Measurements from ENCODE around the gene HDAC3.

The HDAC3 gene

DNA sequence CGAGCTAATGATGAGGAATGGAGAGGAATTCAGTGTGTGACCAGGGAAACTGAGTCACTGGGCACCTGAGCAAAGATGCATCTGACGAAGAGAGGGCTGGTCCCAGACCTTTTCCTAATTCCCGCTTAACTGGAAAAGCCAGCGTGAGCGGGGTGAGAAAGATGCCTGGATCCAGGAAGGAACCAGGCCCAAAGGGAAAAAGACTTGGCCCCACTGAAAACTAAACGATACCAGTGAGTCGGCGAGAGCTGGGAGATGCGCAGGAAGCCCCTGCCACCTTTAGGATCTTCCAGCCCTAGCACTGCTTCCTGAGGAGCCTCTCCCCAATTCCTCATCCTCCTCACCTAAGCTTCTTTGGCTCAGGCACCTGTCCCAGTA lies 15.1 kb upstream of the HDAC3 start:
- peaks cover 2% of the 10 kb centered on the region for H3K36me3 ChIP-seq (ENCODE audit: insufficient read depth, low read length)
- H3K4me3 ChIP-seq (ENCODE audit: low read length): peak overlapping the region; percentile 61
- H3K9me3 ChIP-seq (ENCODE audit: low read length): no peaks in the 10 kb centered on the region
- no peaks in the 10 kb centered on the region for H3K27me3 ChIP-seq (ENCODE audit: insufficient read depth, low read length)
- H3K4me1 ChIP-seq (ENCODE audit: insufficient read depth, low read length): no peaks in the 10 kb centered on the region
- H2AFZ ChIP-seq (ENCODE audit: low read depth, low read length): peak overlapping the region; percentile 65

DNA sequence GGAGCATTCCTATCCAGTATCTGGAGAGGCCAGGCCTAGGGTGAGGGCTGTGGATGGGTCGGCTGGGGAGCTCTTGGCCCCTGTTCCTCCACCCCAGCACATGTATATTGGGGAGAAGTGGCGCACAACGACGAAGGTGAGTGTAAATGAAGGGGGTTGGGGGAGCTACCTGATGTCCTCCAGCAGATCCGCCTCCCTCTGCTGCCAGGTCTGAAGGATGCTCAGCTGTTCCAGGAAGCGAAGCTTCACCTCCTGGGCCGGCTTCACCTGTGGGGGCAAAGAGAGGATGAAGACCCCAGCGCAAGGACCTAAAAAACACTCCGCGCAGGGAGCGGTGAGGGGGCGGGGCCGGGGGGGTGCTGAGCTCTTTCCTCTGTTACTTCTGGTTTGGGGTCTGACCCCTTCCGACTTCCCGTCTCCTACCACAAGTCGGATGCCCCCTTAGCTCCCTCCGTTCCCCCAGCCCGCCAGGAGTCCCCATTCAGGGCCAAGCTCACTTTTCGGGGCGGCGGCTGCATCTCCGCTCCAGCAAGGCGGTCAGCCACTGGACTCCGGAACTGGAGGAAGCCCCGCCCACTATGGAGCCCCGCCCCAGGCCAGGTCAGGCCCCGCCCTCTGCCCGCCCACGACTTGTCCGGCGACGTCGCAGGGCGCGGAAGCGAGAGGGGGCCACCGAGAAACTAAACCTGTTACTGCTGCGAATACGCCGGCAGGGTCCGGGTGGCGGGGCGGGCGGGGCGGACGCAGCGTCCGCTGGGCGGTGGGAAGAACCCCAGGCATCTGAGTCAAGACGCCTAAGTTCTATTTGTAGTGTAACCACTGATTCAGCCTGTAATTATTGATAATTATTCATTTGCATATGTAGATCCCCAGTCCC lies 14.4 kb upstream of the HDAC3 start, which contains the start of gene FCHSD1:
FCHSD1 (minus strand) TSS at position 568 of the 877 bp plus-strand sequence; CDS start at position 518, 50 bp downstream.
- H3K9me3 ChIP-seq (ENCODE audit: low read length): no peaks in the 10 kb centered on the region
- peak within 1 kb of the TSS; percentile 61 for H3K4me3 ChIP-seq (ENCODE audit: low read length)
- H3K4me1 ChIP-seq (ENCODE audit: insufficient read depth, low read length): no peaks in the 10 kb centered on the region
- H2AFZ ChIP-seq (ENCODE audit: low read depth, low read length): peak within 1 kb of the TSS; percentile 65
- H3K36me3 ChIP-seq (ENCODE audit: insufficient read depth, low read length): peaks cover 2% of the 10 kb centered on the region
- no peaks in the 10 kb centered on the region for H3K27me3 ChIP-seq (ENCODE audit: insufficient read depth, low read length)

DNA sequence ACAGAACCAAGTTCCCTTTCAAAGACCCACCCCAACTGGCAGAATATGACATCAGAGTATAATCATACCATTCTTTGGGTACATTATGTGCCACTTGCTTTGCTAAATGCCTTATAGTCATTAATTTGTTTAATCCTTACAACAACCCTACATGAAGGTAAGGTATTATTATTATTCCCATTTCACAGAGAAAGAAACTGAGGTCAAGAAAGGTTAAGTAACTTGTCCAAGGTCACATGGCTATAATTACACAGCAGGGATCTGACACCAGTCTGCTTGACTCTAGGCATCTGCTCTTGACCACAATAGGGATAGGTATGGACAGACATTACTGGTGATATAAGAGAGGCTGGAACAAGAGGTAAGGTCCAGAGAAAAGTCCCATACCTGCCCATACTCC lies 13.3 kb upstream of the HDAC3 start:
- H3K4me3 ChIP-seq (ENCODE audit: low read length): no peak overlapping the region
- H3K36me3 ChIP-seq (ENCODE audit: insufficient read depth, low read length): peaks cover 2% of the 10 kb centered on the region
- no peaks in the 10 kb centered on the region for H3K27me3 ChIP-seq (ENCODE audit: insufficient read depth, low read length)
- no peaks in the 10 kb centered on the region for H3K4me1 ChIP-seq (ENCODE audit: insufficient read depth, low read length)
- H3K9me3 ChIP-seq (ENCODE audit: low read length): no peaks in the 10 kb centered on the region
- H2AFZ ChIP-seq (ENCODE audit: low read depth, low read length): no peak overlapping the region

DNA sequence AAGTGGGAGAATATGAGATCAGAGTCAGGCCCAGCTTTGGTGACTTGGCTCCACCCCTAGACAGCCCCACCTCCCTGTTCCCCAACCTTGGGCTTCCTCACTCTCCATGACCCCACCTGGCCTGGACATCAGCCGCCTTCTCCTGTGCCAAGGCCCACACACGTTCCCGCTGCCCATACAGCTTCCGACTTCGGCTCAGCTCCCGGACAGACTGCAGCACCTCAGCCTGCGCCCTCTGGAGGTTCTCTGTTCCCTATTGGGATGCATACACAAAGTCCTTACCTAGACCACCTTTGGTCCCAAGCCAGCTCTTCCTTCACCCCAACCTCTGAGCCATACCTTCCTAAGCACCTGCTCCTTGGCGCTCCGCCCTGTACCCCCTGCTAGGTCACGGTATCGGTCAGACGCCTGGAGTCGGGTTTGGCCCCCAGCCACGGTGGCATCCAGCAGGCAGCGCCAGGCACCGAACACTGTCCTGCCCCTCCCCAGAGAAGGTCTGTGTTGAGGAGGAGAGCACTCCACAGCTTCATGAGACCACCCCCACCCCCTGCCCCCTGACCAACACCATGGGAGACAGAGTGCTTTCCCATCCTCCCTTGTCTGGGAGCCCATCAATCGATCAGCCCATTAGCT lies 12.5 kb upstream of the HDAC3 start:
- H3K9me3 ChIP-seq (ENCODE audit: low read length): no peaks in the 10 kb centered on the region
- H3K4me1 ChIP-seq (ENCODE audit: insufficient read depth, low read length): no peaks in the 10 kb centered on the region
- H3K27me3 ChIP-seq (ENCODE audit: insufficient read depth, low read length): no peaks in the 10 kb centered on the region
- peaks cover 2% of the 10 kb centered on the region for H3K36me3 ChIP-seq (ENCODE audit: insufficient read depth, low read length)
- no peak overlapping the region for H2AFZ ChIP-seq (ENCODE audit: low read depth, low read length)
- no peak overlapping the region for H3K4me3 ChIP-seq (ENCODE audit: low read length)

DNA sequence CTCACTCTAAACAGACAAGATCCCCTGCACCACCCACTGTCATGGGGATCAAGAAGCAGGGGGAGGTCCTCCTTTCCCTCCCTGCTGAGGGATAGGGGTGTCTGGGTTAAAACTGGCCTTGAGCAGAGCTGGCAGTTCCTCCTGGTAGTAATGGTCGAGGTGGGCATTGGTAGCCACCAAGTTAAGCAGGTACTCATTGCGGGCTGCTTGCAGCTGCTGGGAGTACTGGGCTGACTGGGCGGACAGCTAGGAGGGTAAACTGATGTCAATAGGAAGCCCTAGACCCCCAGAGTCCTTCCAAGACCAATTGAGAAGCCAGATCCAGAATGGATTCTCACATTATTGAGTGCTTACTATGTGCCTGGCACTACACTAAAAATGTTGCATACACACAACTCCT lies 11.2 kb upstream of the HDAC3 start:
- Histone ChIP-seq H3K27me3 (ENCODE audit: insufficient read depth, low read length) (no peaks in the 10 kb centered on the region), H3K9me3 (ENCODE audit: low read length) (no peaks in the 10 kb centered on the region), H3K36me3 (ENCODE audit: insufficient read depth, low read length) (peaks cover 2% of the 10 kb centered on the region), H3K4me1 (ENCODE audit: insufficient read depth, low read length) (no peaks in the 10 kb centered on the region), H3K4me3 (ENCODE audit: low read length) (no peak overlapping the region), H2AFZ (ENCODE audit: low read depth, low read length) (no peak overlapping the region)

DNA sequence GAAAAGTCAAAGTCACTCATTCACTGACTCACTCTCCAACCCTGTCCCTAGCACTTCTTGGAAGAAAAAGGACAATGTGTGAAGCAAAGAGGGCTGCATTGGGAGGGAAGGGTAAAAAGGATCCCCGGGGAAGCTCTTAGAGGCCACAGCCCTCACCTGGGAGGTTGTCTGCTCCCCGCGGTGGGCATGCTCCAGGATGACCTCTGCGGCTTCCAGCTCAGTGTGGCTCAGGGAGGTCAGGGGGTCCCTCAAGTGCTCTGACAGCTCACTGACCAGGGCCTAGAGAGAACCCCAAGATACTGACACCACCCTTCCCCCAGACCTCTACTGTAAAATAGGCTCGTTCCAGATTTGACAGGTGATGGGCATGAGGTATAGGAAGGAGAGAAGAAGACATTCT lies 10.6 kb upstream of the HDAC3 start:
- peaks cover 2% of the 10 kb centered on the region for H3K36me3 ChIP-seq (ENCODE audit: insufficient read depth, low read length)
- no peak overlapping the region for H3K4me3 ChIP-seq (ENCODE audit: low read length)
- no peaks in the 10 kb centered on the region for H3K9me3 ChIP-seq (ENCODE audit: low read length)
- H3K27me3 ChIP-seq (ENCODE audit: insufficient read depth, low read length): no peaks in the 10 kb centered on the region
- no peaks in the 10 kb centered on the region for H3K4me1 ChIP-seq (ENCODE audit: insufficient read depth, low read length)
- H2AFZ ChIP-seq (ENCODE audit: low read depth, low read length): no peak overlapping the region

DNA sequence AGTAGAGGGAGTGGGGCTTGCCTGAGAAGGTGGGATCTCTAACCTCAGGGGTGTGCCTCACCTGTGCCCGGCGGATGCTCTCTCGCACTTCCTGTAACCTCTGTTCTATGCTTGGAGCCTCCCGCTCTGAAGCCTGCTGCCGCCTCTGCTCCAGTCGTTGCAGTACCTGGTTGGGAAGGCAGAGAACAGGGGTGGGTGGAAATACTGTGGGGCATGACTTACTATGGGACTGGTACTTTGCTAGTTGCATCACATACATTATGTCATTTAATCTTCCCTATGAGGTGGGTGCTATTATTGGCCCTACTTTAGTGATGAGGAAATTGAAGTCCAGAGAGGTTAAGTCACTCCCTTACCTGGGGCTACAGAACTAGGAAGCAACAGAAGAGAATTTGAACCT lies 9.4 kb upstream of the HDAC3 start:
- Histone ChIP-seq H3K36me3 (ENCODE audit: insufficient read depth, low read length) (peaks cover 4% of the 10 kb centered on the region), H3K4me3 (ENCODE audit: low read length) (no peak overlapping the region), H3K27me3 (ENCODE audit: insufficient read depth, low read length) (no peaks in the 10 kb centered on the region), H2AFZ (ENCODE audit: low read depth, low read length) (no peak overlapping the region), H3K4me1 (ENCODE audit: insufficient read depth, low read length) (no peaks in the 10 kb centered on the region), H3K9me3 (ENCODE audit: low read length) (no peaks in the 10 kb centered on the region)

DNA sequence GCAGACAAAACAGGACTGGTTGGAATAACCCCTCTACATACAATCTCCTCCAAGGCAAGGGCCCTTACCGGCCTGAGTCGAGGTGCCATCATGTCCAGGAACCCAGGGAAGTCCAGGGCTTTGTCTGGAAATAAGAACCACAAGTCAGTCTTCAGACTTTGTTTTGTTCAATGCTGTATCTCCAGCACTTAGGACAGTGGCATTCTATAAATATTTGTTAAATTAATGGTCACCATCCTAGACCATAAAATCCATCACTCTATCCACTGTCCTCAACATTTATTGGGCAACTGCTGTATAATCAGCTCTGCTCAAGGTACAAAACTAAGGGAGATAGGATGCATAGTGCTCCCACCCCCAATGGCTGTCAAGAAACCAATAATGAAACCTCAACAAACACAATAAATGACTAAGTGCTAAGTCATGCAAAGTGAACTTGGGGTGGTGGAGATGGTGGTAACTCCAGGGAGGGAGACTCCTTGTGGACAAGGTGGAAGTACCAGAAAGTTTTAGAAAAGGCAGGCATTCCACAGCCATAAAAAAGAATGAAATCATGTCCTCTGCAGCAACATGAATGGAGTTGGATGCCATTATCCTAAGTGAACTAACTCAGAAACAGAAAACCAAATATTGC lies 5.1 kb upstream of the HDAC3 start:
- H3K4me3 ChIP-seq (ENCODE audit: low read length): no peak overlapping the region
- no peaks in the 10 kb centered on the region for H3K27me3 ChIP-seq (ENCODE audit: insufficient read depth, low read length)
- H3K9me3 ChIP-seq (ENCODE audit: low read length): no peaks in the 10 kb centered on the region
- H2AFZ ChIP-seq (ENCODE audit: low read depth, low read length): no peak overlapping the region
- H3K4me1 ChIP-seq (ENCODE audit: insufficient read depth, low read length): peaks cover 6% of the 10 kb centered on the region
- peaks cover 2% of the 10 kb centered on the region for H3K36me3 ChIP-seq (ENCODE audit: insufficient read depth, low read length)

DNA sequence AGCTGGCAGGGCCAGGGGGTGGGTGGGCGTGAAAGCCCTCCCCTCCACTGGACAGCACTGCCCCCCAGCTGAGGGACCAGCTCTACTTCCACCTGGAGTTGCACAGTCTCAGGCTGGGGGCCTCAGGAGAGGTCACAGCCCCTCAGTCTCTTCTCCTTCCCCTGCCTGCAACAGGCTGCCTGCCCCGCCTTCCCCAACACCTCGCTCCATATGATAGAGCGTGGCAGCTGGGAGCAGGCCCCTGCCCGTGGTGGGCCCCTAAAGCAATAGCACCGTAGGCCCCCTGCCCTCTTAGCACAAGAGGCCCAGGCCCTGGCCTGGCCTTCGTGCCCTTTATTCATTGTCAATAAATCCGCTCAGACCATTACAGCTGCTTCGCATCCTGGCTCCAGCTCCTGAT lies 4.0 kb upstream of the HDAC3 start:
- Histone ChIP-seq H2AFZ (ENCODE audit: low read depth, low read length) (no peak overlapping the region), H3K9me3 (ENCODE audit: low read length) (no peaks in the 10 kb centered on the region), H3K4me1 (ENCODE audit: insufficient read depth, low read length) (peaks cover 11% of the 10 kb centered on the region), H3K36me3 (ENCODE audit: insufficient read depth, low read length) (peaks cover 2% of the 10 kb centered on the region), H3K27me3 (ENCODE audit: insufficient read depth, low read length) (no peaks in the 10 kb centered on the region), H3K4me3 (ENCODE audit: low read length) (no peak overlapping the region)

DNA sequence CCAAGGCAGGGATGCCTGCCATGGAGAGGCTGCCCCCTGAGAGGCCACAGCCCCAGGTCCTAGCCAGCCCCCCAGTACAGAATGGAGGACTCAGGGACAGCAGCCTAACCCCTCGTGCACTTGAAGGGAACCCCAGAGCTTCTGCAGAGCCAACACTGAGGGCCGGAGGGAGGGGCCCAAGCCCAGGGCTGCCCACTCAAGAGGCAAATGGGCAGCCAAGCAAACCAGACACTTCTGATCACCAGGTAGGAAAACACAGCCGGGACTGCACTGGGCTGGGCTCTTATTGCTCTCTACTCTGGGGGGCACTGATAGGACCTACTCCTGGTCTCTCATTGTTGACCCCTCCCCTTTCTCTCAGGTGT lies 3.4 kb upstream of the HDAC3 start:
- peaks cover 2% of the 10 kb centered on the region for H3K36me3 ChIP-seq (ENCODE audit: insufficient read depth, low read length)
- no peak overlapping the region for H3K4me3 ChIP-seq (ENCODE audit: low read length)
- peaks cover 18% of the 10 kb centered on the region for H3K4me1 ChIP-seq (ENCODE audit: insufficient read depth, low read length)
- no peak overlapping the region for H2AFZ ChIP-seq (ENCODE audit: low read depth, low read length)
- no peaks in the 10 kb centered on the region for H3K27me3 ChIP-seq (ENCODE audit: insufficient read depth, low read length)
- no peaks in the 10 kb centered on the region for H3K9me3 ChIP-seq (ENCODE audit: low read length)

DNA sequence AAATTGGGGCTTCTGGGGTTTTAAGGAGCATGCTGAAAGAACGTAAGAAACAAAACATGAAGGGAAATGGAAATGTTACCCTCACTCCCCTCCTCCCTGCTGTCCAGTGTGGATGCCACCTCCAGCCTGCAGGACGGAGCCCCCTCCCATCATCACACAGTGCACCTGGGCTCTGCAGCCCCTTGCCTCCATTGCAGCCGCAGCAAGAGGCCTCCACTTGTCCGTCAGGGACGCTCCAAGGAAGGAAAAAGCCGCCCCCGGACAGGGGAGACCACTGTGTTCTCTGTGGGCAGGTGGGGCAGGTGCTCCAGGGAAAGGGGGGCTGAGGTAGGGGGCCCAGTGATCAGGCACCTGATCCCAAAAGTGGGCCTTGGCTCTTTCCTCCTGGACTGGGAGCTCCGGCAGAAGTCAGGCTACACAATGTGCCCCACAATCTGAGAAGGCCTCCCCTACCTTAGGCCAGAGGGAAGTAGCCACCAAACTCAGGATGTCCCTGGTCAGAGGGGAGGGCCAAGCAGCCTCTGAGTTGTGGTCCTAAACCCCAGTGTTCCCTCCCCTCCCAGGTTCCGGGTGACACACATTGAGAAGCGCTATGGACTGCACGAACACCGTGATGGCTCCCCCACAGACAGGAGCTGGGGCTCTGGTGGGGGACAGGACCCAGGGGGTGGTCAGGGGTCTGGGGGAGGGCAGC lies 2.9 kb upstream of the HDAC3 start:
- Histone ChIP-seq H2AFZ (ENCODE audit: low read depth, low read length) (no peak overlapping the region), H3K27me3 (ENCODE audit: insufficient read depth, low read length) (no peaks in the 10 kb centered on the region), H3K9me3 (ENCODE audit: low read length) (no peaks in the 10 kb centered on the region), H3K36me3 (ENCODE audit: insufficient read depth, low read length) (peaks cover 6% of the 10 kb centered on the region), H3K4me1 (ENCODE audit: insufficient read depth, low read length) (peaks cover 23% of the 10 kb centered on the region), H3K4me3 (ENCODE audit: low read length) (no peak overlapping the region)

DNA sequence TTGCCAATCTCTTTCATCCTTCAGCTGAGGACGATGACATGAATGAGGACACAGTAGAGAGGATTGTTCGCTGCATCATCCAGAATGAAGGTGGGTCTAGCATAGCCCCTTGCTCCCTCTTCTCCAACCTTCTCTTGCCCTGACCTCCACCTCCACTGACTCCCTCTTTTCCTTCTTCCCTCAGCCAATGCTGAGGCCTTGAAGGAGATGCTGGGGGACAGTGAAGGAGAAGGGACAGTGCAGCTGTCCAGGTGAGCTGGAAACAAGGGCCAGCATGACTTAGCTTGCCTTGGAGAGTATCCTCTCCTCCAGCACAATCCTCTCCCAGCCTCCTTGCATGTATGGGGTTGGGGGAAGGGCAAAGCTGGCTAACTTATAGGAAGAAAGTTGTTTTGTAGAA lies 2.1 kb upstream of the HDAC3 start:
- H3K4me1 ChIP-seq (ENCODE audit: insufficient read depth, low read length): peaks cover 23% of the 10 kb centered on the region
- H3K9me3 ChIP-seq (ENCODE audit: low read length): no peaks in the 10 kb centered on the region
- peaks cover 6% of the 10 kb centered on the region for H3K36me3 ChIP-seq (ENCODE audit: insufficient read depth, low read length)
- no peaks in the 10 kb centered on the region for H3K27me3 ChIP-seq (ENCODE audit: insufficient read depth, low read length)
- H3K4me3 ChIP-seq (ENCODE audit: low read length): no peak overlapping the region
- no peak overlapping the region for H2AFZ ChIP-seq (ENCODE audit: low read depth, low read length)
